Measurements from ENCODE around the gene PLA2G15.

DNA sequence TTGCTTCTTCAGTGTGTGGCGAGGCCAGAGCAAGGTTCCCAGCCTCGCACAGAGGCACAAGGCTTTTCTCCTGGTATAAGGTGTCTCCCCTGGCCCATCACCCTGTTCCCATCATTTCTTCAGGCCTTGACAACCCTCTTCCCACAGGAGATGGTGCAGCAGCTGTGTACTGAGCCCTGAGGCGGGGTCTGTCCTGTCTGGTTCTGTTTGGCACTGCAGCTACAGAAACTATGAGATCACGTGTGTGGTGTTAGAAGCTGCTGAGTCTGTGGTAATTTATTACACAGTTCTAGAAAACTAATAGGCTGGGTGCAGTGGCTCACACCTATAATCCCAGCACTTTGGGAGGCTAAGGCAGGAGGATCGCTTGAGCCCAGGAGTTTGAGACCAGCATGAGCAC, 7.2 kb downstream of the PLA2G15 start:
- TF ChIP-seq, protein P1, sequence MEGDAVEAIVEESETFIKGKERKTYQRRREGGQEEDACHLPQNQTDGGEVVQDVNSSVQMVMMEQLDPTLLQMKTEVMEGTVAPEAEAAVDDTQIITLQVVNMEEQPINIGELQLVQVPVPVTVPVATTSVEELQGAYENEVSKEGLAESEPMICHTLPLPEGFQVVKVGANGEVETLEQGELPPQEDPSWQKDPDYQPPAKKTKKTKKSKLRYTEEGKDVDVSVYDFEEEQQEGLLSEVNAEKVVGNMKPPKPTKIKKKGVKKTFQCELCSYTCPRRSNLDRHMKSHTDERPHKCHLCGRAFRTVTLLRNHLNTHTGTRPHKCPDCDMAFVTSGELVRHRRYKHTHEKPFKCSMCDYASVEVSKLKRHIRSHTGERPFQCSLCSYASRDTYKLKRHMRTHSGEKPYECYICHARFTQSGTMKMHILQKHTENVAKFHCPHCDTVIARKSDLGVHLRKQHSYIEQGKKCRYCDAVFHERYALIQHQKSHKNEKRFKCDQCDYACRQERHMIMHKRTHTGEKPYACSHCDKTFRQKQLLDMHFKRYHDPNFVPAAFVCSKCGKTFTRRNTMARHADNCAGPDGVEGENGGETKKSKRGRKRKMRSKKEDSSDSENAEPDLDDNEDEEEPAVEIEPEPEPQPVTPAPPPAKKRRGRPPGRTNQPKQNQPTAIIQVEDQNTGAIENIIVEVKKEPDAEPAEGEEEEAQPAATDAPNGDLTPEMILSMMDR (IDR thresholded peaks at IDR 0.05): no peak
- no peak for TF ChIP-seq POLR2A (IDR thresholded peaks at IDR 0.05)
